NB4 (cell line): ENCODE results near the gene SHISA2.

Experiments
- MYC ChIP-seq: IDR thresholded peaks from 2 replicates; pipeline ENCODE4 v1.6.1; 2011; ENCODE audit warnings: low read depth, low read length
- POLR2A ChIP-seq: IDR thresholded peaks from 2 replicates; pipeline ENCODE4 v1.6.1; 2011; ENCODE audit warnings: mild to moderate bottlenecking; ENCODE audit not compliant: insufficient read length; ENCODE audit errors: extremely low read depth
- TF ChIP-seq, protein P1 (sequence below): IDR thresholded peaks from one replicate; pipeline ENCODE4 v1.5.1; 2012; ENCODE audit warnings: low read depth, low read length

GRCh38 chr13:26051231-26051656, 572 bp downstream of the SHISA2 start:
- TF ChIP-seq, protein P1, sequence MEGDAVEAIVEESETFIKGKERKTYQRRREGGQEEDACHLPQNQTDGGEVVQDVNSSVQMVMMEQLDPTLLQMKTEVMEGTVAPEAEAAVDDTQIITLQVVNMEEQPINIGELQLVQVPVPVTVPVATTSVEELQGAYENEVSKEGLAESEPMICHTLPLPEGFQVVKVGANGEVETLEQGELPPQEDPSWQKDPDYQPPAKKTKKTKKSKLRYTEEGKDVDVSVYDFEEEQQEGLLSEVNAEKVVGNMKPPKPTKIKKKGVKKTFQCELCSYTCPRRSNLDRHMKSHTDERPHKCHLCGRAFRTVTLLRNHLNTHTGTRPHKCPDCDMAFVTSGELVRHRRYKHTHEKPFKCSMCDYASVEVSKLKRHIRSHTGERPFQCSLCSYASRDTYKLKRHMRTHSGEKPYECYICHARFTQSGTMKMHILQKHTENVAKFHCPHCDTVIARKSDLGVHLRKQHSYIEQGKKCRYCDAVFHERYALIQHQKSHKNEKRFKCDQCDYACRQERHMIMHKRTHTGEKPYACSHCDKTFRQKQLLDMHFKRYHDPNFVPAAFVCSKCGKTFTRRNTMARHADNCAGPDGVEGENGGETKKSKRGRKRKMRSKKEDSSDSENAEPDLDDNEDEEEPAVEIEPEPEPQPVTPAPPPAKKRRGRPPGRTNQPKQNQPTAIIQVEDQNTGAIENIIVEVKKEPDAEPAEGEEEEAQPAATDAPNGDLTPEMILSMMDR: no peak
- TF ChIP-seq POLR2A (no peak), MYC (no peak)
